Measurements from ENCODE around the gene FAM53A.
A peak's percentile ranks its signal among the peaks of the same experiment; 100 is the strongest.

FAM53A gene

DNA sequence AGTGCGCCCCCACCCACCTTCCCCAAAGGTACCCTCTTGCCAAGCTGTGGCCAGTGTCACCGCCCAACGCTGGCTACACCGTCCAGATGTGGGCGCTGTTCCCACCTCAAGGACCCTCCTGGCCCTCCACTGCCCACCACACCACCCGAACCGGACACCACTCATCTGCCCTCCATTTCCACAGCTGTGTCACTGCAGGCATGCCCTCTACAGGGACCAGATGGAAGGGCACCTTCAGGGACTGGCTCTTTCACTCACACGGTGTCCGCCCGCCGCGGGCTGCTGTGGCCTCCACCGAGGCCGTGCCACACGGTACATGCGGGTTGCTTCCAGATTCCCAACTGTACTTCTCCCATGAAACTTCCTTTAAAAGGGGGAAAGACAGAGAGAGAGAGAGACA is 87.7 kb downstream of the FAM53A start:
- H3K4me3 ChIP-seq (ENCODE audit: low read depth, low read length): no peak overlapping the region
- H3K36me3 ChIP-seq: no peaks in the 10 kb centered on the region
- peaks cover 2% of the 10 kb centered on the region; the same call in 1 of the 2 replicates for H3K9me3 ChIP-seq
- TF ChIP-seq, protein P1, sequence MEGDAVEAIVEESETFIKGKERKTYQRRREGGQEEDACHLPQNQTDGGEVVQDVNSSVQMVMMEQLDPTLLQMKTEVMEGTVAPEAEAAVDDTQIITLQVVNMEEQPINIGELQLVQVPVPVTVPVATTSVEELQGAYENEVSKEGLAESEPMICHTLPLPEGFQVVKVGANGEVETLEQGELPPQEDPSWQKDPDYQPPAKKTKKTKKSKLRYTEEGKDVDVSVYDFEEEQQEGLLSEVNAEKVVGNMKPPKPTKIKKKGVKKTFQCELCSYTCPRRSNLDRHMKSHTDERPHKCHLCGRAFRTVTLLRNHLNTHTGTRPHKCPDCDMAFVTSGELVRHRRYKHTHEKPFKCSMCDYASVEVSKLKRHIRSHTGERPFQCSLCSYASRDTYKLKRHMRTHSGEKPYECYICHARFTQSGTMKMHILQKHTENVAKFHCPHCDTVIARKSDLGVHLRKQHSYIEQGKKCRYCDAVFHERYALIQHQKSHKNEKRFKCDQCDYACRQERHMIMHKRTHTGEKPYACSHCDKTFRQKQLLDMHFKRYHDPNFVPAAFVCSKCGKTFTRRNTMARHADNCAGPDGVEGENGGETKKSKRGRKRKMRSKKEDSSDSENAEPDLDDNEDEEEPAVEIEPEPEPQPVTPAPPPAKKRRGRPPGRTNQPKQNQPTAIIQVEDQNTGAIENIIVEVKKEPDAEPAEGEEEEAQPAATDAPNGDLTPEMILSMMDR (IDR thresholded peaks at IDR 0.05; ENCODE audit: low read depth, low read length): peak; percentile 18; the same call in 1 of the 2 replicates
- 0 out of 2 replicates have a peak, but pooled peaks cover 3% of the 10 kb centered on the region for H3K4me1 ChIP-seq
- DNase-seq: no peak
- peaks cover 32% of the 10 kb centered on the region for H3K27me3 ChIP-seq

GRCh38 chr4:1595789-1596325 is 88.3 kb downstream of the FAM53A start:
- Histone ChIP-seq H3K4me3 (ENCODE audit: low read depth, low read length) (no peak overlapping the region), H3K36me3 (no peaks in the 10 kb centered on the region), H3K9me3 (peaks cover 7% of the 10 kb centered on the region; the same call in 1 of the 2 replicates), H3K27me3 (peaks cover 32% of the 10 kb centered on the region), H3K4me1 (0 out of 2 replicates have a peak, but pooled peaks cover 3% of the 10 kb centered on the region)
- DNase-seq: no peak
- TF ChIP-seq, protein P1 (IDR thresholded peaks at IDR 0.05; ENCODE audit: low read depth, low read length): no peak

DNA sequence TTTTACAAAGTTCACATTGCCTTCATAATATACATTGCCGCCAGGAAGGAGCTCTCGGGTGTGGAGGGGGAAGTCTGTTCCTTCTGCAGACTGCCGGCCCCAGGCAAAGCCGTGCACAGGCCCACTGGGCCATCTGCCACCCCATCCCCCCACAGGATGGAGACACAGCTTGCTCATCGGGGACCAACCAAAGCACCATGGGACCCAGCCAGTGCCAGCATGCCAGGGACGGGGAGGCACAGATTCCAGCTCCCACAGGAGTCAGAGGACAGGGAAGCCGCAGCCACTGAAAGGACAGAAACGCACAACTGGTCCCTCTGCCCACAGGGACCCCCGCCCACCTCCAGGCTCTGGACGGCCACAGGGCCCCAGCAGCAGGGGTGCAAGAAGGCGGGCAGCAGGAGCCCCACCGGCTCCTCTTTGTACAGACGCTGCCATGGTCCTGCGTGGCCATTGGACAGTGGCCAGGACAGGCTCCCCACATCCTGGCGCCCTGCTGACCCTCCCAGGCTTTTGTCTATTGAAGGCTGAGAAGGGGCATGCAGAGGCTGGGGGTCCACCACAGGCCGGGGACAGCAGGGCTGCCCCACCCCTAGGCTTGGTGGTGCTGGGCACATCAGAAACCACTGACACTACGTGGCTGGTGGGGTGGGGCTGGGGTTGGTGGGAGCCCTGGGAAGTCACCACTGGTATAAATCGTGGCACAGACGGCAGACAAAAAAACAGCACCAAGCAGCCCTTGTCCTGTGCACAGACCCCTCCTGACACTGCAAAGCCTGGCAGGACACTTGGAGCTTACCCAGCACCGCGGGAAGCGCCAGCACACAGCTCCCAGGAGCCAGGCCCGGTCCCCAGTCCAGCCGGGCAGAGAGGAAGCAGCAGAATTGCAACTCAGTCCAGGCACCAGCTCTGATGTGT is 89.0 kb downstream of the FAM53A start:
- Histone ChIP-seq H3K27me3 (peaks cover 32% of the 10 kb centered on the region), H3K36me3 (no peaks in the 10 kb centered on the region), H3K9me3 (peaks cover 7% of the 10 kb centered on the region; the same call in 1 of the 2 replicates), H3K4me1 (0 out of 2 replicates have a peak, but pooled peaks cover 3% of the 10 kb centered on the region), H3K4me3 (ENCODE audit: low read depth, low read length) (no peak overlapping the region)
- TF ChIP-seq, protein P1 (IDR thresholded peaks at IDR 0.05; ENCODE audit: low read depth, low read length): no peak
- DNase-seq: peak; percentile 15

DNA sequence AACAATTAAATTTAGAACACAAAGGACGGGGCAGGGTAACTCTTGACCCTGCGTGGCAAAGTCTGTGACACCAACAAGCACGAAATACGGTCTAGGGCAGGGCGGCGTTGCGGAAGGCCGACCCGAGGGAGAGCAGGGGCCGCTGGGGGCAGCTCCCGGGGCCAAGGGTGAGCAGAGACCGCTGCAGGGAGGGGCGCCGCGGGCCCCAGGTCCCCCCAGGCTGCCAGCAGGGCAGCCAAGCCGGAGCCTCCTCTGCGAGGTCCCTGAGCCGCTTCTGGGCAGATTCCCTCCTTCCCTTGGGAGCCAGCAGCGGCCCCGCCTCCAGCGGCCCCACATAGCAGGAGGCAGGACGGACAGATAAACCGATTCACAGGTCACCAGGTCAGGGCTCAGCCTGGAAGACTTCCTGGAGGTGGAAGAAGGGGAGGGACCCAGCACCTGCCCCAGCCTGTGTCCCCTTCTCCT is 90.2 kb downstream of the FAM53A start:
- peaks cover 7% of the 10 kb centered on the region; the same call in 1 of the 2 replicates for H3K9me3 ChIP-seq
- no peaks in the 10 kb centered on the region for H3K36me3 ChIP-seq
- peaks cover 32% of the 10 kb centered on the region for H3K27me3 ChIP-seq
- H3K4me1 ChIP-seq: 0 out of 2 replicates have a peak, but pooled peaks cover 3% of the 10 kb centered on the region
- peak; percentile 36 for DNase-seq
- H3K4me3 ChIP-seq (ENCODE audit: low read depth, low read length): no peak overlapping the region
- TF ChIP-seq, protein P1 (IDR thresholded peaks at IDR 0.05; ENCODE audit: low read depth, low read length): no peak

GRCh38 chr4:1593458-1593857 is 90.7 kb downstream of the FAM53A start:
- Histone ChIP-seq H3K27me3 (peaks cover 32% of the 10 kb centered on the region), H3K4me1 (0 out of 2 replicates have a peak, but pooled peaks cover 3% of the 10 kb centered on the region), H3K36me3 (no peaks in the 10 kb centered on the region), H3K4me3 (ENCODE audit: low read depth, low read length) (no peak overlapping the region), H3K9me3 (peaks cover 7% of the 10 kb centered on the region; the same call in 1 of the 2 replicates)
- TF ChIP-seq, protein P1 (IDR thresholded peaks at IDR 0.05; ENCODE audit: low read depth, low read length): no peak
- peak; percentile 60 for DNase-seq
